HG02885 (cell line): ENCODE data around the gene CYP1B1.
"Not testable (repeated sequence)": the region's sequence is repeated elsewhere in the genome, so short reads cannot be mapped to it uniquely, and the experiment has no call there.

Experiments used
- ATAC-seq: cut with Tn5 transposase; IDR thresholded peaks from one replicate; pipeline ENCODE4 v1.9.1; 2021; ENCODE audit warnings: mild to moderate bottlenecking; ENCODE audit not compliant: unreplicated experiment, poor library complexity

Gene CYP1B1

DNA sequence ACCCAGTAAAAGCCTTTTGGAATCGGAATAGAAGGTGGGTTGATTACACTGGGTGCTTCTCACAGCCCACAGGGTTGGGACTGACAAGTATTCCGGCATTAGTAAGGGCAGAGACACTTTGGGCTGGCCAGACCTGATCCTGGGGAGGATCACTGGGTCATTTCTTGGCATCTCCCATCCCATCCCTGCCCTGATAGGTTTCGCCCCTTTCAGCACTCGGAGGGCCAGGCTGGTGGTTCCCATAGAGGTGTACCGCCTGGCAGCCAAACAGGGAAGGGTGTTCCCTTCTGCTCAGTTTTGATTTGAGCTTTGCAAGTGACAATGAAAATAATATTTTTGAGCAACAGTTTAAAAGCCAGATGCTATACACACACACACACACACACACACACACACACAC is 37.3 kb downstream of the CYP1B1 start:
- peak; percentile 9 for ATAC-seq

DNA sequence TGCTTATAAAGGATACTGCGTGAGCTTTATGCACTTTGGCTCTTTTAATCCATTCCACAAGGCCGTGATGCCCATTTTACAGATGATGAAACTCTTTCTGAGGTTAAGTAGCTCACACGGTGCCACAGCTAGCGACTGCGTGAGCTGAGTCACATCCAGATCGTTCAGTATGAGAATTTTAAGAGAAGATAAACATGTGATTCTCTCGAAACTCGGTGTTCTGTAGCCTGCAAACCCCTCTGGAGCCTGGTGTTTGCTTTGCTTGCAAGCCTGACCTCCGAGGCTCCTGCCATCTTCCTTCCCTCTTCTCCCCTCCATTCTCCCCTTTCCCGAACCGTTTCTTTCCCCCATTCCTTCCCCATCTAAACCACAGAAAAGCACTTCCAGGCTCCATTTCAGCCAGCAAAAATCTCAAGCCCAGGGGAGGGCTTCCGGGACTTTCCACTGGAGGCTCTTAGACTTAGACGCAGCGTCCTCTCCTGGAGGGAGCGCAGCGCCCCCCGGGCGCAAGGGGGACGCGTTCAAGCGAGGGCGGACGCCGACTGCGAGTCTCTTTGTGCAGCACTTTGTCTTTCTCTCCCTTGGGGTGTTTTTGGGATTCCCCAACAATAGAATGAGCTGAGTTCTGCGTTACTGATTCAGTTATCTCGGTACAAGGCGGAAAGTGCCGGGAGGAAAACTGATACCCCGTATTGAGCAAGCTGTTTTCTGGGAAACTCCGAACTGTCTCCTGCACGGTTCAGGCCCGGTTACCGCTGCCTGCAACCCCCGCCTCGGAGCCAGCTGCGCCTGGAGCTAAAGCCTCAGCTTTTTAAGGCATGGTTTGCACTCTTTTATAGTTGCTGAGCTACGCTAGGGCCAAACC is 38.0 kb downstream of the CYP1B1 start:
- peak; percentile 79 for ATAC-seq

DNA sequence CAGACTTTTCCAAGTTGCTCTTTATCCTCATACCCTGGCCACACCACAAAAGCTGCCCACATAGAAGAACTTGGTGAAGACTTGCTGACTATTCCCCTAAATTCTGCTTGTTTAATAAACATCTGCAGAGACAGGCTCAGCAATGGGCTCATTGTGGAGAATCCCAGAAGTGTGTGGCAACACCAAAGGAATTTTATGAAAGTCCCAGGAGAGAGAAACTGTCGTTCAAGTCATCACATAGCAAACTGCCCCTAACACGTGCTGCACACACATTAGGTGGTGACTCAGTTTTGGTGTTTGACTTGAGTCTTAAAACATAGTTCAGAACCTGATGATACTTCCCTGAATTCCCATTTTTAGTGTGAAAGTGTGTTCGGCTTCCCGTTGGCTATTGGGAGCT is 38.6 kb downstream of the CYP1B1 start:
- ATAC-seq: no peak

DNA sequence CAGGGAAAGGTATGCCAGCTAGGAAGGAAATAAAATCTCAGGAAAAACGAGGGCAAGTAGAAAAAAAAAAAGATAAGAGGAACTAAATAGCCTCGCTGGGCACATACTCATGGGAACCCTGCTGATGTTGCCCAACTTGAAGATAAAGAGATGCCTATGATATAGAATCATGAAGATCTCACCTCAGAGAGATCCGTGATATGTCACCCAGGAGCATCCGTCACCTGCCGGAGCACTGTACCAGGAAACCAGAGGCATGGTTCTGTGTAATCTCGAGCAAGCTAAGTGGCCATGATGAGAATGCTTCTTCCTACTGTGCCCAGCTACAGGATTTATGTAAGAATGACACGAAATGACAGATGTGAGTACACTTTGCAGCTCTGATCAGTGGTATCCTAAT is 40.0 kb downstream of the CYP1B1 start:
- no peak for ATAC-seq

DNA sequence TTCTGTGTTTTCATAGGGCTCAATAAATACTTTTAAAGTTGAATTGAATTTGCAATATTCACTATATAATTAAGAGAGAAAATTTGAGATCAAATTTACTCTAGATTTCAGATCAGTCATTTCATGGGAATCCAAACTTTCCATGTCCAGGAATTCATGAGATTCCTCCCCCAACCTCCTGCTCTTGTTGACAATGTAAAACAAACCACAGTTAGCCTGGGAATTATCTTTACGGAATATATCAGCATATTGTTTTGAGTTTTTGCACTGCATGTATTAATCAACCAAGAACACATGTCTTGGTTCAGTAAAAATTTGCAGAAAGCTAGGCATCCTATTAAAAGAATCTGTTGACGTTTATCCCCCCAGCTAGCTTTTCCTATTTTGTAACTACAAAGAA is 42.3 kb downstream of the CYP1B1 start:
- no peak for ATAC-seq

DNA sequence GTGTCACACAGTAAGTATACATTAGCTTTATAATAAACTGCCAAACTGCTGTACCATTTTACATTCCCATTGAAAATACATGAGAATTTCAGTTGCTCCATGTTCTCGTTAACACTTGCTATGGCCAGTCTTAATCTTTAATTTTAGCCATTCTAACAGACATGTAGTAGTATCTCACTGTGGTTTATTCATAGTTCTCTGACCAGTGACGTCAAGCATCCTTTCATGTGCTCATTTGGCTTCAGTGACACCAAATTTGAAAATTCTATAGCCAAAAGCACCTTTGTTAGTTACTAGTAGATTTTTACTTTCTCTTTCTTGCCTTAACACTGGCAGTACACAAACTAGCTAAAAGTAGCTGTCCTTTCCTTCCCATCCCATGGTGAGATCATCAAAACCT is 43.0 kb downstream of the CYP1B1 start:
- no peak for ATAC-seq

DNA sequence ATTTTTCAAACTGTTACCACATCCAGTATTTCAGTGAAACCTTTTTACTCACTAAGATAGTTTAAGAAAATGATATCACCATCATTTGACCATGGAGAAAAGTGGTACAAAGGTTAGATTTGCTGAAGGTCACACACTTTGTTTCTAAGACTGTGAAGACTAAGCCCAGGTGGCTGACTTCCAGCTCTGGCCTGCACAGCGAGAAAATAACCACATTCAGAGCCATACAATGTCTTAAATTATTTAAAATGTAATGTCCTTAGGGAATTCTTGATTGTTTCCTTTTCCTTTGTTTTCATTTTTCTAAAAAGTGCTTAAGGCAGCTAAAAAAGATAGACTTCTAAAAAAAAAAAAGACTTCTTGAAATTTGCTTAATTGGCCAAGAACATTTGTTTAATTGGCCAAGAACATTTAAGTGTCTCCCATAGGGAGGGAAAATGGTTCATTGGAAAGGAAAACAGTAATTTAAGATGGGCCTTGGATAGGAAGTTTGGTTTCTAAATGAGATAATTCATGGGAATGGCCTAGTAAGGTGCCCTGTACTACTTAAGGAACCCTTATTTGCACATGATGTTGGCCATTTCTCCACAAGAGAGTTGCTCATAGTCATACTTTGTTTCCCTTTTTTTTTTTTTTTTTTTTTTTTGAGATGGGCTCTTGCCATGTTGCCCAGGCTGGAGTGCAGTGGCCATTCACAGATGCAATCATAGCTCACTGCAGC is 45.2 kb downstream of the CYP1B1 start:
- ATAC-seq: no peak

DNA sequence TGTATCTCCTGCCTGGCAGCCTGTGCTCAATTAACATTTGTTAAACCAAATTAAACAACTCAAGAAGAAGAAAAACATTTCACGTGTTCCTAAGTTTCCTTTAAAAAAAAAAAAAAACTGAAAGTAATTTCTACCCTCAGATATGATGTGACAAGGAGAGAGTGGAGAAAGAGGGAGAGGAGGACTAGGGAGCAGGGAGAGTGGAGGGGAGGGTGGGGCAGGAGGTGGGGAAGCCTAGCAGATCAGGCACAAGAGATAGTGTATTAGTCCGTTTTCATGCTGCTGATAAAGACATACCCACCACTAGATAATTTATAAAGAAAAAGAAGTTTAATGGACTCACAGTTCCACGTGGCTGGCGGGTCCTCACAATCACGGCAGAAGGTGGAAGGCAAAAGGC is 46.4 kb downstream of the CYP1B1 start:
- ATAC-seq: no peak

DNA sequence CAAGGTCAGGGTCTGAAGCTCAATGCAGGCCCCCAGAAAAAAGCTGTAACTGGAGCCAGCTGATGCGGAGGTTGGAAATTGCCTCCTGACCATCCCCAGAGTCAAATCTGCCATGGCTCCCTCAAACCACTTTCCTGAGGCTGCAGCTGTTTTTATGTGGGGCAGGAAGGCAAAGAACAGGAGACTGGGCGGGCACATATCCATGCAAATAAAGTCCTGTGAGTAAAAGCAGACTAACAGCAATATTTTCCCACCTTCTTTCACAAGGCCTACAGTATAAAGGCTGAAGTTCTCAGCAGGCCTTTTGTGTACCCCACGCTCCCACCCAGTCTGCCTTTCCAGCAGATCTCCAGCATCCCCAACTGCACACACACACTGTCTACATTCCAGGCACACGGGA is 47.1 kb downstream of the CYP1B1 start:
- ATAC-seq: no peak

DNA sequence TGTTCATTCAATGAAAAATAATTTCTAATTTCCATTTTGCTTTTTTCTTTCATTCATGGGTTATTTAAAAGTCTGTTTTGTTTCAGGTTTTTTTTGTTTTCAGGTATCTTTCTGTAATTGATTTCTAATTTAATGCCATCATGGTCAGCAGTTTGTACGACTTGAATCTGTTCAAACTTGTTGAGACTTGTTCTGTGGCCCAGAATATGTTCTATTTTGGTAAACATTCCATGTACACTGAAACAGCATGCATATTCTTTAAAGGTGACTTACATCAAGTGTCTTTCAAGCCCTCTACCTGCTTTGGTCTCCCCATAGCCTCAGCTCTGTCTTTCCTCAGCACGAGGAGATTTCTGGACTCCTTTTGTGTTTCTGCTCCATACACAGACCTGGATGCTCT is 49.1 kb downstream of the CYP1B1 start:
- ATAC-seq: no peak

DNA sequence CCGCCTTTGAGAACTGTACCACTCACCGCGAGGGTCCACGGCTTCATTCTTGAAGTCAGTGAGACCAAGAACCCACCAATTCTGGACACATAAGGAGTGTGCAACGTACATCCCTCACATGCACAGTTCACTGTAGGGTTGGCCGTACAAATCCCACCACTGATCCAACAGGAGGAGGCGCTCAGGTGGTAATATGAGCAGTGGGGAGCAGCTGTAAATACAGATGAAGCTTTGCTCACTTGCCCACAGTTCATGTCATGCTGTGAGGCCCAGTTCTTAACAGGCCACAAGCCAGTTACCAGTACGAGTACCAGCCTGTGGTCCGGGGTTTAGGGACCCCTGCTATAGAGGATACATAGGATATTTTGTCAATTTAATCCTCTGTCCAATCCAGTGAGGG is 54.4 kb downstream of the CYP1B1 start:
- no peak for ATAC-seq

DNA sequence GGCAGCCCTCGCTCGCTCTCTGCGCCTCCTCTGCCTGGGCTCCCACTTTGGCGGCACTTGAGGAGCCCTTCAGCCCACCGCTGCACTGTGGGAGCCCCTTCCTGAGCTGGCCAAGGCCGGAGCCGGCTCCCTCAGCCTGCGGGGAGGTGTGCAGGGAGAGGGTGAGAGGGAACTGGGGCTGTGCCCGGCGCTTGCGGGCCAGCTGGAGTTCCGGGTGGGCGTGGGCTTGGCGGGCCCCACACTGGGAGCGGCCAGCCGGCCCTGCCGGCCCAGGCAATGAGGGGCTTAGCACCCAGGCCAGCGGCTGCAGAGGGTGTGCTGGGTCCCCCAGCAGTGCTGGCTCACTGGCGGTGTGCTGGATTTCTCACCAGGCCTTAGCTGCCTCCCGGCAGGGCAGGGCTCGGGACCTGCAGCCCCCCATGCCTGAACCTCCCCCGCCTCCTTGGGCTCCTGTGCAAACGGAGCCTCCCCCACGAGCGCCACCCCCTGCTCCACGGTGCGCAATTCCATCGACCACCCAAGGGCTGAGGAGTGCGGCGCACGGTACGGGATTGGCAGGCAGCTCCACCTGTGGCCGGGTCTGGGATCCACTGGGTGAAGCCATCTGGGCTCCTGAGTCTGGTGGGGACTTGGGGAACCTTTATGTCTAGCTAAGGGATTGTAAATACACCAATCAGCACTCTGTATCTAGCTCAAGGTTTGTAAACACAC is 55.4 kb downstream of the CYP1B1 start:
- ATAC-seq: not testable (repeated sequence)

DNA sequence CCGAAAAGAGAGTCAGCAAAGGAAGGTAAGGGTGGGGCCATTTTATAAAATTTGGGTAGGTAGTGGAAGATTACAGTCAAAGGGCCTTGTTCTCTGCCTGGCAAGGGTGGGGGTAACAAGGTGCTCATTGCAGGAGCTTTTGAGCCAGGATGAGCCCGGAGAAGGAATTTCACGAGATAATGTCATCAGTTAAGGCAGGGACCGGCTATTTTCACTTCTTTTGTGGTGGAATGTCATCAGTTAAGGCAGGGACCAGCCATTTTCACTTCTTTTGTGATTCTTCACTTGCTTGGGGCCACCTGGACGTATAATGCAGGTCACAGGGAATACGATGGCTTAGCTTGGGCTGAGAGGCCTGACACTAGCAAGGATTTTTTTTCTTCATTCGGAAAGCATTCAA is 58.1 kb downstream of the CYP1B1 start:
- no peak for ATAC-seq
